GM13977 (cell line): ENCODE measurements around the gene RNF144A.
"Not testable (repeated sequence)": the region's sequence is repeated elsewhere in the genome, so short reads cannot be mapped to it uniquely, and the experiment has no call there.

Experiments
- DNase-seq: peaks from one replicate; pipeline ENCODE4 v3.0.0; 2012; ENCODE audit warnings: low spot score
- CTCF ChIP-seq: IDR thresholded peaks from 2 replicates; pipeline ENCODE4 v1.5.1; 2012; ENCODE audit warnings: mild to moderate bottlenecking, control low read depth; ENCODE audit not compliant: insufficient read depth; ENCODE audit errors: extremely low read depth, missing control alignments
- in situ Hi-C: fragments of 300-500 bp; cut with MboI; formaldehyde crosslinking; loops from one replicate; pipeline ENCODE4 v1.12.0; 2022; ENCODE audit warnings: low sequenced_read_pairs, low pct_unique_long_range_greater_than_20kb, mixed read lengths, inconsistent platforms; ENCODE audit not compliant: unreplicated experiment

RNF144A gene

GRCh38 chr2:6885968-6886367 lies 31.2 kb upstream of the RNF144A start:
- in situ Hi-C loops = no loop called here
- TF ChIP-seq CTCF = no peak
- no peak for DNase-seq

- DNase-seq = no peak
- no peak for TF ChIP-seq CTCF
- in situ Hi-C loops = no loop called here
Measured at GRCh38 chr2:6887751-6888192, 29.4 kb upstream of the RNF144A start.

GRCh38 chr2:6888724-6889123 lies 28.5 kb upstream of the RNF144A start:
- in situ Hi-C loops = no loop called here
- TF ChIP-seq CTCF = no peak

GRCh38 chr2:6893876-6894482 lies 23.2 kb upstream of the RNF144A start:
- in situ Hi-C loops = no loop called here
- TF ChIP-seq CTCF = no peak
- DNase-seq = no peak

More at GRCh38 chr2:6888724-6889123, 28.5 kb upstream of the RNF144A start:
- no peak for DNase-seq

- in situ Hi-C loops = no loop called here
- no peak for DNase-seq
- peak; percentile 77 for TF ChIP-seq CTCF
Measured at GRCh38 chr2:6896930-6897759, 20.1 kb upstream of the RNF144A start.

GRCh38 chr2:6902581-6902980 lies 14.6 kb upstream of the RNF144A start:
- DNase-seq, in situ Hi-C loops: not testable (repeated sequence)

GRCh38 chr2:6905668-6906067 lies 11.5 kb upstream of the RNF144A start:
- in situ Hi-C loops = no loop called here
- no peak for TF ChIP-seq CTCF
- DNase-seq = no peak
